NCI-H345 treated with DMSO at 0.1 percent for 48 hours (cell line): ENCODE results near the gene TADA2B.

Experiments
- DNase-seq: peaks from one replicate; lab custom pipeline; 2025; ENCODE audit not compliant: unreplicated experiment; lab: John Stamatoyannopoulos, UW

The TADA2B gene

GRCh38 chr4:7055990-7056325 lies 12.8 kb downstream of the TADA2B start:
- no peak for DNase-seq

- no peak for DNase-seq
Measured at GRCh38 chr4:7058792-7059191, 15.6 kb downstream of the TADA2B start.

GRCh38 chr4:7059662-7060061 lies 16.5 kb downstream of the TADA2B start:
- DNase-seq, result no peak

- no peak for DNase-seq
Measured at GRCh38 chr4:7060346-7061150, 17.4 kb downstream of the TADA2B start.

- no peak for DNase-seq
Measured at GRCh38 chr4:7061815-7062214, 18.6 kb downstream of the TADA2B start.

GRCh38 chr4:7062816-7063215 lies 19.6 kb downstream of the TADA2B start:
- DNase-seq, result no peak

- no peak for DNase-seq
Measured at GRCh38 chr4:7063362-7063761, 20.2 kb downstream of the TADA2B start.

GRCh38 chr4:7066006-7066405 lies 22.8 kb downstream of the TADA2B start:
- no peak for DNase-seq

GRCh38 chr4:7066493-7066892 lies 23.3 kb downstream of the TADA2B start:
- DNase-seq, result no peak

GRCh38 chr4:7067126-7067451 lies 23.9 kb downstream of the TADA2B start:
- no peak for DNase-seq

GRCh38 chr4:7067452-7068278 lies 24.5 kb downstream of the TADA2B start, which contains the start of gene GRPEL1:
GRPEL1 (minus strand) TSS chr4:7068064; CDS start chr4:7068032, 32 bp downstream.
- DNase-seq, result peak; percentile 94

- no peak for DNase-seq
Measured at GRCh38 chr4:7068279-7068842, 25.2 kb downstream of the TADA2B start.

GRCh38 chr4:7068883-7069282 lies 25.7 kb downstream of the TADA2B start:
- no peak for DNase-seq

GRCh38 chr4:7070729-7071511 lies 27.7 kb downstream of the TADA2B start:
- DNase-seq, result peak; percentile 35

GRCh38 chr4:7073059-7073458 lies 29.9 kb downstream of the TADA2B start:
- no peak for DNase-seq

GRCh38 chr4:7073526-7074390 lies 30.6 kb downstream of the TADA2B start:
- DNase-seq, result peak; percentile 12

GRCh38 chr4:7074426-7074825 lies 31.3 kb downstream of the TADA2B start:
- DNase-seq, result no peak

GRCh38 chr4:7075962-7076695 lies 33.0 kb downstream of the TADA2B start:
- DNase-seq, result no peak

GRCh38 chr4:7076696-7077082 lies 33.5 kb downstream of the TADA2B start:
- DNase-seq, result no peak

- DNase-seq, result no peak
Measured at GRCh38 chr4:7077371-7077770, 34.2 kb downstream of the TADA2B start.
